CD4-positive, alpha-beta T cell treated with Interleukin-15 for 4 hours (primary cell): ENCODE measurements around the gene FNBP1.

ENCODE experiments used
- DNase-seq: peaks from one replicate; pipeline ENCODE4 v3.0.0-alpha.2; 2020; ENCODE audit warnings: low spot score

FNBP1 gene

GRCh38 chr9:129854588-129855110, 188.3 kb downstream of the FNBP1 start:
- no peak for DNase-seq

GRCh38 chr9:129853614-129854013, 189.4 kb downstream of the FNBP1 start:
- DNase-seq: no peak

GRCh38 chr9:129852579-129852978, 190.4 kb downstream of the FNBP1 start:
- DNase-seq: no peak

DNA sequence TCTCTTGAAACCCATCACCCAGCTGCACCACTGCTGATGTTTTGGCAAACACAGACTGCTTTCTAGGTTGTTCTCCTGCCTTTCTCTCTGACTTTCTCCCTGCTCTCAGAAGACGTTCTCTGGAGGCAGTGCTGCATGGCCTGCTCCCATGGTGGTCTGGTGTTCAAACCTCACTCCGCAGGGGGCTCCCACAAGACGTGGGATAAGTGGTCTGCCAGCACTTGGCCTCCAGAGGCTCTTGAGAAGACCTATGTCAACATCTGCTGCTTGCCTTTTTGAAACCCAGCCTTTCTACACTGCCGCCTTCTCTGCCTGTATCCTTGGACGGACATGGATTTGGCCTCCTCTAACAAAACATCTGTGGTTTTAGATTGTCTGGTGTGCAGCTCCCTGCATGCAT, 191.2 kb downstream of the FNBP1 start:
- no peak for DNase-seq

DNA sequence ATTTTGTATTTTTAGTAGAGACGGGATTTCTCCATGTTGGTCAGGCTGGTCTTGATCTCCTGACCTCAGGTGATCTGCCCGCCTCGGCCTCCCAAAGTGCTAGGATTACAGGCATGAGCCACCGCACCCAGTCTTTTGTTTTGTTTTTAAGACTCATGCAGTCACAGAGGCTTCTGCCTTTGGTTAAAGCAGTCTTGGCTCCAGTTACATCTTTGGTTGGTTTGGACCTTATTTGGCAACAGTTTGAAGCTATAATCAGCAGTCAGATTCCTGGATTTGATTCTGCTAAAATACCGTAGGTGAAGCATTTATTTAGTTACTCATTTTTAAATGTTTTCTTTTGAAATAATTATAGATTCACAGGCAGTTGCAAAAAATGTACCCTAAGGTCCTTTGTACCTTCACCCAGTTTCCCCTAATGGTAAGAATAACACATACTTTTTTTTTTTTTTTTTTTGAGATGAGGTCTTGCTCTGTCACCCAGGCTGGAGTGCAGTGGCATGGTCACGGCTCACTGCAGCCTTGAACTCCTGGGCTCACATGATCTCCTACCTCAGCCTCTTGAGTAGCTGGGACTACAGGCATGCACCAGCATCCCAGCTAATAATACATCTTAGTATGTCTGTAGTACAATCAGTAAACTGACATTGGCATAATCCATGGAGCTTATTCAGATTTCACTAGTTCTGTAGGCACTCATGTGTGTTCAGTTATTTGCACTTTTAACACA, 192.0 kb downstream of the FNBP1 start:
- no peak for DNase-seq

DNA sequence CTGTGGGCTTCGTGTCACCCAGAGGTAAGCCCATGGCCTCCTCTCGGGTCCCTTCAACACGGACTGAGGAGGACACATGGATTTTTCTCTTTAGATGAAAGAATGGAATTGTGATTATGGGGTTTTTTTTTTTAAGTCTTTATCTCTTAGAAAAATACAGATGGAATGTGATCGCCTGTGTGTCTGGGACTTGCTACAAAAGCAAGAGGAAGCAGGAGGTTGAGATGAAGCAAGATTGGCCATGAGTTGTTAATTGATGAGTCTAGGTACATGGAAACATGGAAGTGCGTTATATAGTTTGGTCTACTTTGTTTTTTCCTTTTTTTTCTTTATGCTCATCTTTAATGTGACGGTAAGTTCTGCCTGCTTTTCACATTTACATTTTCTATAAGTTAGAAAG, 193.1 kb downstream of the FNBP1 start:
- DNase-seq: no peak

DNA sequence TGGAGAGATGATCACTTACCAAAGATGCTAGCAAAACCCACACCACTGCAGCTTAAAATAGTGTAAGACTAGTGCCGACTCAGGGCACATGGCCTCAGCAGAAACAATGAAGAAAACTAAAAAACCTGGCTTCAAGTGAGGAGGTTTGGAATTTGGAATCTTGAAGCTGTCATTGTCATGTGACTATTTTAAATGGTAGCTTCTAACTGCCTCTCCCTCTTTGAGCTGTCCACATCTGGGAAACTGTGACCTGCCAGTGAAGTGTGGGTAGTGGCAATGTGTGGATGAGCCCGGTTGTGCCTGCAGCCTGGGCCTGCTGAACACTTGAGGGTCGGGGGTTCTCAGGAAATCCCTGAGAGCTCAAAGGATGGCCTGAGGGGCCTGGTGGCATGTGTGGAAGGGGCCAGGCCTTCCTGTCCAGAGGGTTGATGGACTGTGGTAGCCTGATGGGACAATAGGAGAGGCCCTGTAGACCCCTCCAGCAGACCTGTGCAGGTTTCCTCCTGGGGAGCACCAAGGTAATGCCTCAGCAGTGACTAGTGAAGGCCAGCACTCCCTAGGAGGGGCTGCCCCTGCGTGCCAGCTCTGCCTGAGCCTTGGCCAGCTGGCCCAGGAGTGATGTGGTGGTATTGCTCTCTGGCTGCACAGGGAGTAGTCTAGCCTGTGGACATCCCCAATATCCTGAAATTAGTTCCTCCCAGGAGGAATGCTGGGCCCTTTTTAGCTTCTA, 194.1 kb downstream of the FNBP1 start:
- no peak for DNase-seq

DNA sequence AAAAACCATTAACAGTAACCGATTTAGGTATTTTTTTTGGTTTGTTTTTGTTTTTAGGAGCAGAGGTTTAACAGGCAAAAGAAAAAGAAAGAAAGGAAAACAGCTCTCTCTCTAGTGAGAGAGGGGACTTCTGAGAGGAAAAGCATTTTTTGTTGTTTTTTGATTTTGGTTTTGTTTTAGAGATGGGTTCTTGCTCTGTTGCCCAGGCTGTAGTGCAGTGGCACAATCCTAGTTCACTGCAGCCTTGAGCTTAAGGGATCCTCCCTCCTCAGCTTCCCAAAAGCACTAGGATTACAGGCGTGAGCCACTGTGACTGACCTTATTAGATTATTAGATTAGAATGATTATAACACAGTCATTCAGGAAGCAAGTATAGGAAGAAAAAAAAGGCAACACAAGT, 197.6 kb downstream of the FNBP1 start:
- no peak for DNase-seq

GRCh38 chr9:129841071-129841470, 201.9 kb downstream of the FNBP1 start:
- DNase-seq: no peak

DNA sequence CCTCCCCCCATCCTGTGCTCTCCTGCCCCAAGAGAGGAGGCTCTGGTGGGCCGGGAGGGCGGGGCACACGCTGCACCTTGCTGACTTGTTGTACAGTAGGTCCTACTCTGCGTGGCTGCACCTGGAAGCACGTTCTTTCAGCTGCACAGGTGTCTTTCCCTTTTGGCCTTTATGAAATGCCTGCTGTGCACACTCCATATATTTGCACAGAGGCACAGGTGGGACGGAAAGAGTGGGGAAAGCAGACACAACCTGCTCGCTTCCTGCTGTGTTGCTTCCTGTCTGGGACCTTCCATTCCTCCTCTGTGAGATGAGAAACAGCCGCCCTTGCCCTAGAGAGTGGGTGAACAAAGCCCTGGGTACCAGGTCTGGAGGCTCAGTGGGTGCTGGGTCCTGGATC, 203.0 kb downstream of the FNBP1 start:
- no peak for DNase-seq

DNA sequence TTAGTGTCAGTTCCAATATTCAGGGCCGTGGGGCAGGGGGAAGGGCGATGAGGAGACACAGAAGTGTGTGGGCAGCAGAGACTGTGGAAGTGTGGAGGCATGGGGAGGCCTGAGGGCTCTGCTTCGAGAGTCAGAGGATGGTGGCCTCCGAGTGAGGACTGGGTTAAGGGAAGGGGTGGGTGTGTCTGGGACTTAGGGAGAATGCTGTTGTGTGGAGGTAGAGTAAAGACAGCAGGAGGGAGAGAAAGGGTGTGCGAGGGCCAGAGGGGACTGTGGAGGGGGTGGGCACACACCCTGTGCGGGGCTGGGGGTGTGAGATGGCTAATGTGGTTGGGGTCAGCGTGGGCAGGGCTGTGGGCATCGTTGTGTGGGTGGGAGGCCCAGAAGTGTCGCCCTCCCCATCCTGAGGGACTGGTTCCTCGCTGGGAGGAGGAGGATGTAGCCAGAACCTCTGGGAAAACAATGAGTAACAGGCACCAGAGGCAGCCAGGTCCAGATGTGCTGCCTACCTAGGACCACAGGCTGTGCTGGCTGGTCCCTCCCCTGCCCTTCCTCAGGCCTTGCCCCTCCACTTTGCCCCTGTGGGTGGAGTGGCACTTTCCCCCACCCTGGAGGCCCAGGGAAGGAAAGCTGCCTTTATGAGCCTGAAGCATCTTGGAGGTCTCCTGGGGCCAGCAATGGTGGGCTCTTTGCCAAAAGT, 203.5 kb downstream of the FNBP1 start:
- DNase-seq: no peak

DNA sequence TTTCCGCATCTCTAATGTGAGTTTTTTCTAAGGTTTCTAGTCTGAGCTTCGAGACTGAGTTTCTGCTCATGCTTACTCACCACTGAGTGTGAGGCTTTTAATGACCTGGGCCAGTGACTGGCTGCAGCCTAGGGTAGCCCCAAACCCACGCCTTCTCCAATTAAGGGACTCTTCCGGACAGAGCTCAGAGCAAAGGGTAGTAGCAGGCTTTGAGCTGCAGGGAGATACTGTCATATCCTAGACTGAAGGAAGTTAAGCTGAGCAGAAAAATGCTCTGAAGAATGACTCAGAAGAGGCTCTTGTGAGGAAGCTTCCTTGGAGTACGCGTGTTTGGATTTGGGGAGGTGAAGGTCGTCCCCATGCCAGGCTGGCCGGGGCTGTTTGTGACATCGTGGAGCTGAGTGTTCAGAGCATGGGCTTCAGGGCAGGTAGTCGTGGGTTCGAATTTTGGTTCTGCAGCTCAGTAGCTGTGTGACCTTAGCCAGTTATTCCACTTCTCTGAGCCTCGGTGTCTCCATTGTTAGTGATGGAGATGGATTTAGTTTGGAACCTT, 204.2 kb downstream of the FNBP1 start:
- peak; percentile 34 for DNase-seq
